ENCODE measurements around the gene PTPRB. TPM values are rescaled to one million over a fixed set of nuclear protein-coding genes. Genes with fewer than 3 reads are reported as not detected.

Gene PTPRB
- total and polyA plus RNA-seq, 2 of the 4 experiments (the other 2 are of a cell fraction): 4.1 to 6.5 TPM

GRCh38 chr12:70468741-70469140, 168.5 kb downstream of the PTPRB start:
- Histone ChIP-seq H3K14ac (replicated peaks; ENCODE audit: low read depth, low read length) (no peak overlapping the region), H4K91ac (ENCODE audit: insufficient read depth, low read depth, low read length) (no peak overlapping the region), H3K36me3 (ENCODE audit: control insufficient read depth, insufficient read depth, low read length) (no peaks in the 10 kb centered on the region), H3K4me1 (ENCODE audit: control insufficient read depth, insufficient read depth, low read length) (no peaks in the 10 kb centered on the region), H4K20me1 (ENCODE audit: insufficient read depth, low read length) (no peaks in the 10 kb centered on the region), H2BK20ac (ENCODE audit: low read depth, low read length) (no peak overlapping the region), H3K27me3 (ENCODE audit: control insufficient read depth, insufficient read depth, low read length) (no peaks in the 10 kb centered on the region), H3K27ac (ENCODE audit: insufficient read depth, low read length) (no peak overlapping the region), H3K18ac (ENCODE audit: low read depth, low read length) (no peak overlapping the region), H2BK120ac (ENCODE audit: low read depth, low read length) (no peak overlapping the region), H4K8ac (ENCODE audit: low read depth in 2 of 2, low read length in 2 of 2) (no peak overlapping the region), H3K56ac (ENCODE audit: extremely low read depth, insufficient read depth, low read length) (no peak overlapping the region), H3K4me2 (ENCODE audit: low read depth, low read length) (no peak overlapping the region), H3K9me1 (ENCODE audit: insufficient read depth, low read length) (no peaks in the 10 kb centered on the region), H2BK5ac (ENCODE audit: low read depth, low read length, poor library complexity, severe bottlenecking) (no peak overlapping the region), H3K9ac (ENCODE audit: low read depth, low read length) (no peak overlapping the region), H3K4me3 (ENCODE audit: insufficient read depth, low read depth, low read length) (no peak overlapping the region), H2AK9ac (replicated peaks; ENCODE audit: low read depth, low read length, poor library complexity) (no peak overlapping the region), H3K79me1 (ENCODE audit: low read depth in 1 of 2, low read length in 2 of 2) (no peaks in the 10 kb centered on the region), H2AFZ (replicated peaks; ENCODE audit: low read length, poor library complexity) (no peak overlapping the region), H3K9me3 (ENCODE audit: control insufficient read depth, insufficient read depth, low read length) (no peaks in the 10 kb centered on the region), H3K23ac (ENCODE audit: low read depth, low read length) (no peak overlapping the region), H2BK15ac (ENCODE audit: low read depth, low read length) (no peak overlapping the region), H2AK5ac (ENCODE audit: low read depth, low read length) (no peak overlapping the region), H3K4ac (ENCODE audit: low read depth, low read length) (no peak overlapping the region), H4K5ac (ENCODE audit: low read depth, low read length) (no peak overlapping the region)
- ATAC-seq (ENCODE audit: low read depth) (no peak), DNase-seq (no peak)
- dilution Hi-C loops (cut with HindIII; ENCODE audit: low sequenced_read_pairs, unreplicated experiment): no loop called here
- TF ChIP-seq RFX5 (IDR thresholded peaks at IDR 0.05; ENCODE audit: low read depth, low read length) (no peak), CEBPB (IDR thresholded peaks at IDR 0.05; ENCODE audit: low read depth, low read length) (no peak), NFE2L2 (IDR thresholded peaks at IDR 0.05; ENCODE audit: low read depth, low read length) (no peak), MAFK (IDR thresholded peaks at IDR 0.05; ENCODE audit: low read depth, low read length) (no peak), BHLHE40 (IDR thresholded peaks at IDR 0.05; ENCODE audit: low read depth, low read length) (no peak), ELK1 (IDR thresholded peaks at IDR 0.05; ENCODE audit: borderline replicate concordance, low read depth, low read length) (no peak), RCOR1 (IDR thresholded peaks at IDR 0.05; ENCODE audit: insufficient replicate concordance, low read length) (no peak), RAD21 (IDR thresholded peaks at IDR 0.05; ENCODE audit: low read length) (no peak), POLR2A (IDR thresholded peaks at IDR 0.05; ENCODE audit: low read depth, low read length) (no peak), MXI1 (IDR thresholded peaks at IDR 0.05; ENCODE audit: borderline replicate concordance, low read depth, low read length) (no peak)
- intact Hi-C loops (cut with micrococcal nuclease): no loop called here
- in situ Hi-C loops (cut with MboI; ENCODE audit: low sequenced_read_pairs): no loop called here
- ChIA-PET CTCF (interaction anchor here (0.8 kb wide), 1 partner anchor 29 kb away, joined by 3 read pairs; no protein-coding TSS in a partner anchor), POLR2A (ENCODE audit: unreplicated experiment) (no interaction called here)
- BruUV-seq (replicated peaks): no TSS peak
- no CpG with 5 or more reads among the region's 3 CpGs for WGBS, 2 experiments (ENCODE audit: extremely low coverage in 2 of 2, insufficient read length in 1 of 2)
